Heart right ventricle (tissue), 16 donors: ENCODE data around the gene ORM2. TPM values are rescaled to one million over a fixed set of nuclear protein-coding genes. Genes with fewer than 3 reads are reported as not detected.

Source experiments
- ATAC-seq, 8 donors: fragments of 200-7000 bp; cut with Tn5 transposase; one replicate each; pipeline ENCODE4 v1.9.1; 2020; ENCODE audit warnings: mild to moderate bottlenecking in 8 of 8, moderate library complexity in 8 of 8, moderate number of reproducible peaks in 1 of 8
- DNase-seq, 2 donors: peaks; one replicate each; pipeline ENCODE4 v3.0.0-alpha.2; 2020
- H3K27ac ChIP-seq, 10 donors: fragments of 200-600 bp; sonication (generic) in 2 of 10; one replicate each; pipeline versions ENCODE4 v1.5.0 to v1.8.0; 2020 to 2022; ENCODE audit warnings: mild to moderate bottlenecking in 3 of 10
- H3K27me3 ChIP-seq, 7 donors: fragments of 200-600 bp; one replicate each; pipeline ENCODE4 v1.8.0; 2021 to 2022; ENCODE audit warnings: mild to moderate bottlenecking in 2 of 7
- H3K36me3 ChIP-seq, 9 donors: fragments of 200-600 bp; sonication (generic) in 1 of 9; one replicate each; pipeline versions ENCODE4 v1.5.0 to v1.8.0; 2020 to 2022; ENCODE audit warnings: mild to moderate bottlenecking in 2 of 9
- H3K4me1 ChIP-seq, 9 donors: fragments of 200-600 bp; sonication (generic) in 1 of 9; one replicate each; pipeline versions ENCODE4 v1.5.0 to v1.8.0; 2020 to 2022; ENCODE audit warnings: mild to moderate bottlenecking in 4 of 9
- H3K4me3 ChIP-seq, 10 donors: fragments of 200-600 bp; sonication (generic) in 2 of 10; one replicate each; pipeline versions ENCODE4 v1.5.0 to v1.8.0; 2020 to 2022; ENCODE audit warnings: mild to moderate bottlenecking in 7 of 10, moderate library complexity in 2 of 10
- H3K9me3 ChIP-seq, 11 donors: fragments of 200-600 bp in 10 of 11; sonication (generic) in 2 of 11; one replicate each; pipeline versions ENCODE4 v1.5.0 to v1.8.0; 2013 to 2022; ENCODE audit warnings: mild to moderate bottlenecking in 2 of 11, control low read depth in 1 of 11, moderate library complexity in 1 of 11
- CTCF ChIP-seq, 9 donors: fragments of 200-600 bp; sonication (generic) in 2 of 9; IDR thresholded peaks; one replicate each; pipeline versions ENCODE4 v1.5.0 to v1.8.0; 2021 to 2022; ENCODE audit warnings: antibody characterized with exemption in 9 of 9, mild to moderate bottlenecking in 5 of 9, moderate library complexity in 1 of 9
- WGBS, 2 donors: extraction: QIAGEN DNeasy Blood & Tissue Kit; methylation state at CpG; one replicate each; pipeline ENCODE4 v1.1.7; 2013; ENCODE audit warnings: inconsistent platforms in 1 of 2; 5-methylcytosine and 5-hydroxymethylcytosine counted together
- intact Hi-C, 10 donors: fragments of 100-400 bp; cut with DNase I; formaldehyde crosslinking; loops; one replicate each; pipeline versions ENCODE4 v1.11.1 to v1.14.2; 2022
- polyA plus RNA-seq, 2 donors: library from polyadenylated mRNA; stranded (reverse); fragments of 200-250 nt; gene quantifications; one replicate each; pipeline ENCODE4 v1.2.3, GENCODE V29; 2013
- total RNA-seq, 10 donors: library from RNA; stranded (reverse); fragmentation: NEBNext Ultra II Directional in 3 of 10; extraction: Animal tissue kit (Norgen Biotek cat#: 25700) in 3 of 10; gene quantifications; one replicate each; pipeline versions ENCODE4 v1.2.1 to v1.2.4, GENCODE V29; 2021 to 2023
- donor health status: Arrhythmogenic right ventricular cardiomyopathy.
- donor health status: ischemic (EF 13 %, LVEDD 7.1; RV severe dilation, severe dysfunction).
- donor health status: healthy with polysubstance abuse.
- donor health status: DM: no; HTN: yes; CAD: no.
- donor health status: DM: no; HTN: no; CAD: no.
- donor health status: ischemic (EF 25% LVEDD 6.9; RV normal size, moderate dysfunction).
- donor health status: ischemic (EF 25% LVEDD 5.7; RV mildly dilated, moderate dysfunction).
- donor health status: healthy.
- donor health status: DM: yes; HTN: yes; CAD: no.
- donor health status: Ischemic cardiomyopathy.
- donor health status: ischemic (EF 35%, LVEDD 5.7; RV mildly dilated, moderate dysfunction).
- donor health status: nonischemic (EF 11% LVEDD 7.7; RV severe dilation, severe dysfunction).
- donor health status: DM: yes; HTN: yes; CAD: no.
- donor health status: PGD.
- donor health status: ischemic (EF 29% LVEDD 5.4; RV normal size, mild dysfunction).
- donor health status: nonischemic (EF 23%, LVEDD 6.1; RV moderate dilation, normal function).

Gene ORM2
- total and polyA plus RNA-seq, 12 donors = 0.44 TPM; not detected in 11

GRCh38 chr9:114371343-114371944, 41.8 kb downstream of the ORM2 start:
- DNase-seq (no peak), ATAC-seq (no peak)
- Histone ChIP-seq H3K36me3 (peaks cover 0 to 75% (median 6%) of the 10 kb centered on the region in 9 donors), H3K27me3 (no peaks in the 10 kb centered on the region), H3K27ac (peak overlapping the region in 3 of 10 donors; percentile 57 to 89 (median 64)), H3K4me1 (peaks cover 0 to 94% (median 18%) of the 10 kb centered on the region in 9 donors), H3K9me3 (no peaks in the 10 kb centered on the region), H3K4me3 (no peak overlapping the region)
- 76 to 80% methylated on average over 7 of the region's 7 CpGs for WGBS, 2 donors
- intact Hi-C loops = no loop called here
- no peak for TF ChIP-seq CTCF (IDR thresholded peaks at IDR 0.05)

GRCh38 chr9:114371973-114372917, 42.6 kb downstream of the ORM2 start:
- WGBS, 2 donors = 43 to 52% methylated on average over 14 of the region's 14 CpGs
- Histone ChIP-seq H3K9me3 (no peaks in the 10 kb centered on the region), H3K27ac (peak overlapping the region in 5 of 10 donors; percentile 1 to 89 (median 57)), H3K4me1 (peaks cover 0 to 92% (median 18%) of the 10 kb centered on the region in 9 donors), H3K27me3 (no peaks in the 10 kb centered on the region), H3K4me3 (peak overlapping the region in 1 of 10 donors; percentile 24), H3K36me3 (peaks cover 0 to 76% (median 6%) of the 10 kb centered on the region in 9 donors)
- ATAC-seq = peak; percentile 31 to 58 (median 50)
- no peak for DNase-seq
- no peak for TF ChIP-seq CTCF (IDR thresholded peaks at IDR 0.05)
- intact Hi-C loops = no loop called here

- ATAC-seq = peak; percentile 55 to 78 (median 67)
- Histone ChIP-seq H3K4me3 (peak overlapping the region in 1 of 10 donors; percentile 24), H3K27ac (peak overlapping the region in 6 of 10 donors; percentile 1 to 89 (median 44)), H3K27me3 (no peaks in the 10 kb centered on the region), H3K9me3 (no peaks in the 10 kb centered on the region), H3K36me3 (peaks cover 0 to 76% (median 5%) of the 10 kb centered on the region in 9 donors), H3K4me1 (peaks cover 0 to 92% (median 18%) of the 10 kb centered on the region in 9 donors)
- TF ChIP-seq CTCF (IDR thresholded peaks at IDR 0.05) = no peak
- DNase-seq = peak; percentile 51 to 57
- 44 to 58% methylated on average over 9 of the region's 9 CpGs for WGBS, 2 donors
- intact Hi-C loops = no loop called here
These were observed 43.3 kb downstream of the ORM2 start for GRCh38 chr9:114372921-114373448.
